Stimulated activated CD8-positive, alpha-beta memory T cell treated with anti-CD3 and anti-CD28 coated beads, Interleukin-4, amount 100 ng/mL, for 4 hours (primary cell): ENCODE measurements around the gene ZNF571.
A peak's percentile ranks its signal among the peaks of the same experiment; 100 is the strongest.

Source experiments
- DNase-seq, 2 donors: peaks; one replicate each; pipeline ENCODE4 v3.0.0-alpha.2; 2020; ENCODE audit warnings: low read depth in 2 of 2, low spot score in 1 of 2

ZNF571 gene

DNA sequence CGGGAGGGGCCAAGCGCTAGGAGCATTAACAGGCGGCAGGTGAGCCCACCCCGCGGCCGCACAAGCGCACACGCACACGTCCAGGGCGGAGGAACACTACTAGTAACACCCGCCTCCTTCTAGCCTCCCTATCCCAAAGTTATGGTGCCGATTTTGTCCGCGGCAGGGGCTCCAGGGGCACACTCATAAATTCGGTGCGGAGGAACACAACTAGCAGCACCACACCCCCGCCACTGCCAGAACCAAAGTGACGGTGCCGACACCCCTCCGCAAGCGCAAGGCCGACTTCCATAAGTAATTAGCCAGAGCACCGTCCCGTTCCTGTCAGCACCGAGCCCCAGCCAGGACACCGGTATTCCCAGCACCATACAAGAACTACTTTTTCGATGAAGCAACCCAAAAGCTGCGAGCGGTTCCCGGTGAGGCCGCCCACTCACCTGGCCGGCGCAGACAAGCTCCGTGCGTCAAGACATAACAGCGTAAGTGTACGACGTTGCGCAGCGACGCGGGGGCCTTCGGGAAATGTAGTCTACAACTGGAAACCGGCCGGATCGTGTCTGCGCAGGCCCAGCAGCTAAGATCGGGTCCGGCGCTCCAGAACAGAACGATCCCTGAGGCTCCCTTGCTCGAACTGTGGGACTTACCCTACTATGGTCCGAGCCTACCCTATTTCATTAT lies at the start of gene ZNF571, which contains the start of gene ZNF540:
ZNF571 (minus strand) TSS at position 489 of the 678 bp plus-strand sequence. CDS start 8,116 bp downstream, outside the sequence.
ZNF540 (plus strand) TSS at position 573 of the 678 bp plus-strand sequence. CDS start 3,572 bp downstream, outside the sequence.
- peak; percentile 81 to 86 for DNase-seq

DNA sequence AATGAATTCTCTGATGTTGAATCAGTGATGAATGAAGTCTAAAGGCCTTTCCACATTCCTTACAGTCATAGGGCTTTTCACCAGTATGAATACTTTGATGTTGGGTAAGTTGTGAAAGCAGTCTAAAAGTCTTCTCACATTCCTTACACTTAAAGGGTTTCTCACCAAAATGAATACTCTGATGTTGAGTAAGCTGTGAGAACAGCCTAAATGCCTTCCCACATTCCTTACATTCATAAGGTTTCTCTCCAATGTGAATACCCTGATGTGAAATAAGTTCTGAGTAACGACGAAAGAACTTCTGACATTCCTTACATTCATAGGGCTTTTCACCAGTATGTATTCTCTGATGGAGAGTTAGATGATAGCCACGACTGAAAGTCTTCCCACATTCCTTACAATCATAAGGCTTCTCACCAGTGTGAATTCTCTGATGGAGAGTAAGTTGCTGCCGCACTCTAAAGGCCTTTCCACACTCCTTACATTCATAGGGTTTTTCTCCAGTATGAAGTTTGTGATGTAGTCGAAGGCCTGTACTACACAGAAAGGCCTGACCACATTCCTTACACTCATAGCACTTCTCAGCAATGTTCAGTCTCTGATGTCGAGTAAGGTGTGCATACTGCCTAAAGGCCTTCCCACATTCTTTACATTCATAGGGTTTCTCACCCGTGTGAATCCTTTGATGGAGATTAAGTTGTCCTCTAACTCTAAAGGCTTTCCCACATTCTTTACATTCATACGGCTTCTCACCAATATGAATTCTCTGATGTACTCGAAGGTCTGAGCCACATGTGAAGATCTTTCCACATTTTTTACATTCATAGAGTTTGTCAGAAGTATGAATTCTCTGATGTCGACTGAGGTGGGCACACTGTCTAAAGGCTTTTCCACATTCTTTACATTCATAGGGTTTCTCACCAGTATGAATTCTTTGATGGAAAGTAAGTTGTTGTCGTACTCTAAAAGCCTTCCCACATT lies 40.8 kb upstream of the ZNF571 start:
- DNase-seq, result no peak

DNA sequence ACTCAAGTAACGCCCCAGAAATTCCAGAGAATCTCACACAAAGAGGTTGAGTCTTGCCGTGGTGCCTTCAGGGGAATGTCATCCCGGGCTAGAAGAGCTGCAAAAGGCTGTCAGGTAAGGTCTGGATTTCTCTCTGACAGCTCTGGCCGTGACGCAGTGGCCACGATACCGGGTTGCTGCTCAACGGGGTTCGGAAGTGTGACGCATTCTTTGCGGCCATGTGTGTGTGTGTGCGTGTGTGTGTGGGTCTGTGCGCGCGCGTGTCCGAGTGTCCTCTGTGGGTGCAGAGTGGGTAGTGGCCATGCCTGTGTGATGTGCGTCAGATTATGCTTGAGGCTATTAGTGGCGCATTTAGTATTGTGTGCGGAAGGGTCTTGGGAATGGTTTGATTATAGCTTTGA lies 390 bp upstream of the ZNF571 start:
- peak; percentile 33 to 38 for DNase-seq

DNA sequence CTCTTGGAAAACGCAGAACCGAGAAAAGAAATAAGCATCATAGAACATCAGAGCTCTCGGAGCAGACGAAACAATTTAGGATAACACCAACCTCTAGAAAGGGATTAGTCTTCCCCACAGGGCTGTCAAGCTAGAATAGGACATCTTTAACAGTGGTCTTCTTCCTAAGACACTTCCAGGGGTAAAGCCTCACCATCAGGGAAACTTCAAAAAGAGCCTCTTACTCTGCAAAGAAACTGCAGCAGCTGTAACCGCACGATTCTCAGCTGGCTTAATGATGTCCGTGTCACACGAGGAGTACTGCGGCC lies 642 bp downstream of the ZNF571 start:
- no peak for DNase-seq

DNA sequence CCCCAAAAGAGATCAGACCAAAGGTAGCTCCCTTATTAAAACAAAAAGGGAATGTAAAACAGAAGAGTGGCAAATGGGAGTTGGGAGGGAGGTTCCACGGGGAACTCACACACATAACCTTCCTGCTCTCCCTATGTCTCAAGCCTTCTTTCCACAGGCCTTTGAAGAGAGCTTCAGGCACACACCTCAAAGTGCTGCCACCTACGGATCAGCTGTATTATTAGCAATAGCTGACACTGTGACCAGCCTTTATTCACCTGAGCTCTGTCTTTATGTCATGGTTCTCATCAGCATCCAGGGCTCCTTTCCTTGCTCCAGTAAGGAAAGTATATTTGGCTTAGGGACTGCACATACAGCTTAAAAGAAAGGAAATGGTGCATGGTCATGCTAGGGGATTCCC lies 11.3 kb downstream of the ZNF571 start:
- no peak for DNase-seq

DNA sequence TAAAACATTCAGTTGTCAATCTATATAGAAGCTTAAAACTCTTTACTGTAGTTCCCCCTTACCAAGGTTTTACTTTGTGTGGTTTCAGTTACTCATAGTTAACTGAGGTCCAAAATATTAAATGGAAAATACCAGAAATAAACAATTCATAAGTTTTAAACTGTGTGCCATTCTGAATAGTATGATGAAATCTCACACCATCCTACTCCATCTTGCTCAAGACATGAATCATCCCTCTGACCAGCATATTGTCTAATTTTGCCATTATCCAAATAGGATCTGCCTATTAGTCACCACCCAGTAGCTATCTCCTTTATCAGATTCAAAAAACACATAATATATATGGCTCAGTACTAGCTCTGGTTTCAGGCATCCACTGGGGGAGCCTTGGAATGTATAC lies 22.4 kb downstream of the ZNF571 start:
- DNase-seq, result no peak

DNA sequence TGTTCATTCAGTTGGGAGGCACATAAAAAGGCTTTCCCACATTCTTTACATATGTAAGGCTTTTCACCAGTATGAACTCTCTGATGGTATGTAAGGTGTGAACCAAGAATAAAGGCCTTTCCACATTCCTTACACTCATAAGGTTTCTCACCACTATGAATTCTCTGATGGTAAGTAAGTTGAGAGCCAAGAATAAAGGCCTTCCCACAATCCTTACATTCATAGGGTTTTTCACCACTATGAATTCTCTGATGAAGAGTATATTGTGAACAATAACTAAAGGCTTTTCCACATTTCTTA lies 29.3 kb downstream of the ZNF571 start:
- DNase-seq, result no peak

DNA sequence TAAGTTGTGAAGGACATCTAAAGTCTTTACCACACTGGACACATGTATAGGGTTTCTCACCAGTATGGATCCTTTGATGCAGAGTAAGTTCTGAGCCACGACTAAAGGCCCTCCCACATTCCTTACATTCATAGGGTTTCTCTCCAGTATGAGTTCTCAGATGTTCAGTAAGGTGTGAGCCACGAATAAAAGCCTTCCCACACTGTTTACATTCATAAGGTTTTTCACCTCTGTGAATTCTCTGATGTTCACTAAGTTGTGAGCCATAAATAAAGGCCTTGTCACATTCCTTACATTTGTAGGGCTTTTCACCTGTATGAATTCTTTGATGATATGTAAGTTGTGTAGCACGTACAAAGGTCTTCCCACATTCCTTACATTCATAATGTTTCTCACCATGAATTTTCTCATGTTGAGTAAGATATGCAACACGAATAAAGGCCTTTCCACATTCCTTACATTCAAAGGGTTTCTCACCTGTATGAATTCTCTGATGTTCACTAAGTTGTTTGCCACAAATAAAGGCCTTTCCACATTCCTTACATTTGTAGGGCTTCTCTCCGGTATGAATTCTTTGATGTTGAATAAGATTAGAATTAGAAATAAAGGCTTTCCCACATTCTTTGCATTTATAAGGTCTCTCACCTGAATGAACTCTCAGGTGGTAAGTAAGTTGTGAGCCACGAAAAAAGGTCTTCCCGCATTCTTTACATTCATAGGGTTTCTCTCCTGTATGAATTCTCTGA lies 29.8 kb downstream of the ZNF571 start:
- no peak for DNase-seq

DNA sequence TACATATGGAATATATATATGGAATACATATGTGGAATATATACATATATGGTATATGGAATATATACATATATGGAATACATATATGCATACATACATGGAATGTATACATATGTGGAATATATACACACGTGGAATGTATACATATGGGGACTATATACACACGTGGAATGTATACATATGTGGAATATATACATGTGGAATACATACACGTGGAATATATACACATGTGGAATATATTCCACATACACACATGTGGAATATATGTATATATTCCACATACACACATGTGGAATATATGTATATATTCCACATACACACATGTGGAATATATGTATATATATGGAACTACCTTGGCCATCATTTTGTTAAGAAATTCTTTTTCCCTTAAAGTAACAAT lies 31.1 kb downstream of the ZNF571 start:
- DNase-seq, result no peak

DNA sequence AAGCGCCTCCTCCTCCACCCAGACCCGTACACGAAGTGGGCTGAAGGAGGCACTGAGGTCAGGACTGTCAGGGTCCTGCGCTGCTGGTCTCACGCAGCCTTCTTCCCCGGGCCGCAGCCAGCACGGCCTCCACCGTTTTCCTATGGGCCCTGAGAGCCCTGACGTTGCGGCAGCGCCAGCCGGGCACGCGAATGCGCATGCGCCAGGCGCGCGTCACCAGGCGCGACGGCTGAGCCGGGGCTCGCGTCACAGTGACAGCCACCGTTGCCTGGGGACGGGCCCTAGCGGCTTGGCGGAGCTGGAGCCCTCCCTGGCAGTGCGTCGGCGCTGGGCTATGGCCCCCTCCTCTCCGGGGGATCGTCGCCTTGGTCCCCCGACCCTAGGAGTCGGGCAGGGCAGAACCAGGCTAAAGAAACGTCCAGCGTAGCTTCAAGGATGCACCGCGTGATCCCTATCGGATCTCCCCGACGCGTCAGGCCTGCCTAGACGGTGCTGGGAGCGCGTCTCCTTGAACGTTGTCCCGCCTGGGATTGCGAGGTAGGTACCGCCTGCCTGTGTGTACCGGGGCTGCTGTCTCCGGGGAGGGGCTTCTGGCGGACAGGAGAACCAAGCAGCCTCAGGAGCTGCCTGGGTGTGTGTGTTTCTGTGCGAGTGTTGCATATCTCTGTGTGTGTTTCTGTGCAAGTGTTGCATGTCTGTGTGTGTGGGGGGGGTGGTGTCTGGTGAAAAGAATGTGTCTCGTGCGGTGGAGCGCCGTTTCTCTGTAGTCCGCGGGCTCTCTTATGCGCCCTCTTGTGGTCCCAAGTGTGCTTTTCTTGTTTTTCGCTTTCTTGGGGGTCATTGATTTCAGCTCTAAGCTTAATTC lies 43.2 kb downstream of the ZNF571 start:
- DNase-seq, result peak in 1 of 2 donors; percentile 9

DNA sequence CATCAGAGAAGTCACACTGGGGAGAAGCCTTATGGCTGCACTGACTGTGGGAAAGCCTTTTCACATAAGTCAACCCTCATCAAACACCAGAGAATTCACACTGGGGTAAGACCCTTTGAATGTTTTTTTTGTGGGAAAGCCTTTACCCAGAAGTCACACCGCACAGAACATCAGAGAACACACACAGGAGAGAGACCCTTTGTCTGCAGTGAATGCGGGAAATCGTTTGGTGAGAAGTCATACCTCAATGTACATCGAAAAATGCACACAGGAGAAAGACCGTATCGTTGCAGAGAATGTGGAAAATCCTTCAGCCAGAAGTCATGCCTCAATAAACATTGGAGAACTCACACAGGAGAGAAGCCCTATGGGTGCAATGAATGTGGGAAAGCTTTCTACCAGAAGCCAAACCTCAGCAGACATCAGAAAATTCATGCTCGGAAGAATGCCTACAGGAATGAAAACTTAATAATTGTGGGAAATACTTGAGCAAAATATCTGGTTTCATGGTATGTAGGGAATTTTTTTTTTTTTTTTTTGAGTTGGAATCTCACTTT lies 57.1 kb downstream of the ZNF571 start:
- DNase-seq, result no peak

DNA sequence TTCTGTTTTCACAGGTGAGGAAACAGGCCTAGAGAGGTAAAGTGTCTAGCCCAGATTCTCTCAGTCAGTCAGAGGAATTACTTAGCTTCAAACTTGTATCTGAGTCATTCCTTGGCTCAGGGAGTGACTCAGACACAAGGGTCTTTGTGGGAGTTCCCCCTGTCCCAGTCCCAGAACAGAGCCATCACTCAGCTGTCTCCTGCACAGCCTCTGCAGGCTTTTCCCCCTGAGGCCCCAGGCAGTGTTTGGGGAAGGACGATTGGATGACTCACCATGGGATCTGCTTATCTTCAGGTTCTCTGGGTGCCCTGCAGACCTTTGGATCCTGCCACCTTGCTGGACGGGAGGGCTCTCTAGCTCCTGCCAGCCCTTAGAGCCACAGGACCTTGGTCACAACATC lies 74.7 kb downstream of the ZNF571 start:
- no peak for DNase-seq
